WTC11 (cell line): ENCODE results near the gene SNAP47.

Experiments
- CREB1 ChIP-seq: sonication (generic); formaldehyde crosslinking; IDR thresholded peaks from 2 replicates; pipeline ENCODE4 v1.8.0; 2023; ENCODE audit warnings: mild to moderate bottlenecking, missing genetic modification reagents
- CTCF ChIP-seq: fragments of 200-600 bp; IDR thresholded peaks from 2 replicates; pipeline ENCODE4 v1.8.0; 2022; ENCODE audit warnings: antibody characterized with exemption
- E2F4 ChIP-seq: sonication (generic); formaldehyde crosslinking; IDR thresholded peaks from 2 replicates; pipeline ENCODE4 v1.8.1; 2022; ENCODE audit warnings: low read depth, mild to moderate bottlenecking, moderate library complexity, missing genetic modification reagents, borderline replicate concordance
- EMX1 ChIP-seq: fragments of 250-450 bp; sonication (Bioruptor Pico); IDR thresholded peaks from 2 replicates; pipeline ENCODE4 v1.8.0; 2021; ENCODE audit warnings: mild to moderate bottlenecking
- ESRRA ChIP-seq: sonication (generic); formaldehyde crosslinking; IDR thresholded peaks from 2 replicates; pipeline ENCODE4 v1.8.1; 2022; ENCODE audit warnings: mild to moderate bottlenecking, missing genetic modification reagents, borderline replicate concordance
- FOXP4 ChIP-seq: sonication (generic); formaldehyde crosslinking; IDR thresholded peaks from 2 replicates; pipeline ENCODE4 v1.8.0; 2022; ENCODE audit warnings: mild to moderate bottlenecking, missing genetic modification reagents
- JUN ChIP-seq: sonication (generic); formaldehyde crosslinking; IDR thresholded peaks from 2 replicates; pipeline ENCODE4 v1.8.0; 2023; ENCODE audit warnings: mild to moderate bottlenecking, missing genetic modification reagents
- NFYB ChIP-seq: sonication (generic); formaldehyde crosslinking; conservative IDR thresholded peaks from 2 replicates; pipeline ENCODE4 v1.8.0; 2022; ENCODE audit warnings: low read depth, missing genetic modification reagents
- NR2C2 ChIP-seq: sonication (generic); formaldehyde crosslinking; IDR thresholded peaks from 2 replicates; pipeline ENCODE4 v1.8.0; 2022; ENCODE audit warnings: mild to moderate bottlenecking, missing genetic modification reagents
- OVOL2 ChIP-seq: fragments of 250-450 bp; sonication (Bioruptor Pico); IDR thresholded peaks from 2 replicates; pipeline ENCODE4 v1.9.0; 2021; ENCODE audit warnings: mild to moderate bottlenecking, borderline replicate concordance
- TEAD1 ChIP-seq: sonication (generic); formaldehyde crosslinking; IDR thresholded peaks from 2 replicates; pipeline ENCODE4 v1.8.0; 2022; ENCODE audit warnings: mild to moderate bottlenecking, missing genetic modification reagents
- USF1 ChIP-seq: sonication (generic); formaldehyde crosslinking; IDR thresholded peaks from 2 replicates; pipeline ENCODE4 v1.8.0; 2022; ENCODE audit warnings: mild to moderate bottlenecking, missing genetic modification reagents
- ZBTB43 ChIP-seq: sonication (generic); formaldehyde crosslinking; IDR thresholded peaks from 2 replicates; pipeline ENCODE4 v1.8.1; 2023; ENCODE audit warnings: mild to moderate bottlenecking, missing genetic modification reagents
- ZNF425 ChIP-seq: fragments of 250-450 bp; sonication (Bioruptor Pico); conservative IDR thresholded peaks from 2 replicates; pipeline ENCODE4 v1.9.0; 2021; ENCODE audit warnings: mild to moderate bottlenecking

- TF ChIP-seq OVOL2 (CRISPR knock-in tag) (no peak), CTCF (no peak), USF1 (CRISPR knock-in tag) (no peak), JUN (CRISPR knock-in tag) (no peak), ZBTB43 (CRISPR knock-in tag) (no peak), EMX1 (no peak), NFYB (CRISPR knock-in tag) (no peak), NR2C2 (CRISPR knock-in tag) (no peak), E2F4 (CRISPR knock-in tag) (no peak), TEAD1 (CRISPR knock-in tag) (no peak), ZNF425 (CRISPR knock-in tag) (no peak), FOXP4 (no peak), CREB1 (no peak), ESRRA (no peak)
Measured at GRCh38 chr1:227794817-227795192, 59.6 kb downstream of the SNAP47 start.
